WTC11 (cell line): Measurements from ENCODE around the gene LRRC57. TPM values are rescaled to one million over a fixed set of nuclear protein-coding genes. Genes with fewer than 3 reads are reported as not detected.

Source experiments
- ATAC-seq: fragments of 200-7000 bp; cut with Tn5 transposase; 2 replicates; pipeline ENCODE4 v1.10.0; 2021; ENCODE audit warnings: mild to moderate bottlenecking, moderate library complexity
- CTCF ChIA-PET: fragments of 300-600 bp; sonication (Branson Sonifier 250); formaldehyde crosslinking; loops from one replicate; lab custom pipeline; 2021; ENCODE audit warnings: antibody characterized with exemption; lab: Charles Lee
- POLR2A ChIA-PET: fragments of 350-600 bp; sonication (Branson Sonifier 250); formaldehyde crosslinking; loops from one replicate; lab custom pipeline; 2021; ENCODE audit warnings: antibody characterized with exemption; lab: Charles Lee
- DNase-seq: peaks from one replicate; pipeline ENCODE4 v3.0.0; 2021; ENCODE audit warnings: low spot score
- H3K27ac Mint-ChIP-seq: 2 replicates; pipeline ENCODE4 v1.8.0; 2021; ENCODE audit warnings: mixed read lengths
- H3K27me3 Mint-ChIP-seq: 2 replicates; pipeline ENCODE4 v1.8.0; 2021; ENCODE audit warnings: low read depth, mild to moderate bottlenecking, moderate library complexity, mixed read lengths
- H3K36me3 Mint-ChIP-seq: 2 replicates; pipeline ENCODE4 v1.8.0; 2021; ENCODE audit warnings: mixed read lengths
- H3K4me1 Mint-ChIP-seq: 2 replicates; pipeline ENCODE4 v1.8.0; 2022; ENCODE audit warnings: mixed read lengths
- H3K4me3 Mint-ChIP-seq: 2 replicates; pipeline ENCODE4 v1.8.0; 2021; ENCODE audit warnings: mild to moderate bottlenecking, moderate library complexity, mixed read lengths
- H3K9me3 Mint-ChIP-seq: 2 replicates; pipeline ENCODE4 v1.8.0; 2021; ENCODE audit warnings: mixed read lengths
- ATF1 ChIP-seq: sonication (generic); formaldehyde crosslinking; IDR thresholded peaks from 2 replicates; pipeline ENCODE4 v1.8.1; 2023; ENCODE audit warnings: mild to moderate bottlenecking, moderate library complexity, missing genetic modification reagents
- ETV6 ChIP-seq: sonication (generic); formaldehyde crosslinking; IDR thresholded peaks from 2 replicates; pipeline ENCODE4 v1.8.1; 2022; ENCODE audit warnings: mild to moderate bottlenecking, missing genetic modification reagents
- FOXJ3 ChIP-seq: sonication (generic); formaldehyde crosslinking; IDR thresholded peaks from 2 replicates; pipeline ENCODE4 v1.9.0; 2021; ENCODE audit warnings: missing genetic modification reagents, mild to moderate bottlenecking, borderline replicate concordance
- GABPB1 ChIP-seq: sonication (generic); formaldehyde crosslinking; IDR thresholded peaks from 2 replicates; pipeline ENCODE4 v1.8.1; 2023; ENCODE audit warnings: mild to moderate bottlenecking, missing genetic modification reagents
- GTF2I ChIP-seq: fragments of 250-450 bp; sonication (Bioruptor Pico); conservative IDR thresholded peaks from 2 replicates; pipeline ENCODE4 v1.4.0; 2021; ENCODE audit warnings: mild to moderate bottlenecking
- NFATC4 ChIP-seq: fragments of 250-450 bp; sonication (Bioruptor Pico); IDR thresholded peaks from 2 replicates; pipeline ENCODE4 v1.9.0; 2021; ENCODE audit warnings: mild to moderate bottlenecking
- RORB ChIP-seq: fragments of 250-450 bp; sonication (Bioruptor Pico); IDR thresholded peaks from 2 replicates; pipeline ENCODE4 v1.9.0; 2021; ENCODE audit warnings: mild to moderate bottlenecking
- TP53 ChIP-seq: sonication (generic); formaldehyde crosslinking; IDR thresholded peaks from 2 replicates; pipeline ENCODE4 v1.8.1; 2023; ENCODE audit warnings: mild to moderate bottlenecking, missing genetic modification reagents
- ZNF232 ChIP-seq: sonication (generic); formaldehyde crosslinking; IDR thresholded peaks from 2 replicates; pipeline ENCODE4 v1.8.0; 2022; ENCODE audit warnings: mild to moderate bottlenecking, missing genetic modification reagents
- total RNA-seq: library from RNA; stranded (reverse); gene quantifications from 3 replicates; pipeline ENCODE4 v1.2.3, GENCODE V29; 2021
- TF ChIP-seq, protein P1 (sequence below): sonication (generic); formaldehyde crosslinking; IDR thresholded peaks from 2 replicates; pipeline ENCODE4 v1.8.1; 2023; ENCODE audit warnings: mild to moderate bottlenecking, missing genetic modification reagents, borderline replicate concordance
- TF ChIP-seq, protein P2 (sequence below): sonication (generic); formaldehyde crosslinking; IDR thresholded peaks from 2 replicates; pipeline ENCODE4 v1.8.1; 2022; ENCODE audit warnings: low read depth, mild to moderate bottlenecking, moderate library complexity, missing genetic modification reagents, borderline replicate concordance
- TF ChIP-seq, protein P3 (sequence below): fragments of 250-450 bp; sonication (Bioruptor Pico); IDR thresholded peaks from 2 replicates; pipeline ENCODE4 v1.9.0; 2021; ENCODE audit warnings: mild to moderate bottlenecking
- TF ChIP-seq, protein P4 (sequence below): sonication (generic); formaldehyde crosslinking; IDR thresholded peaks from 2 replicates; pipeline ENCODE4 v1.8.0; 2023; ENCODE audit warnings: mild to moderate bottlenecking, missing genetic modification reagents
- TF ChIP-seq, protein P5 (sequence below): fragments of 200-600 bp; IDR thresholded peaks from 2 replicates; pipeline ENCODE4 v1.8.0; 2022; ENCODE audit warnings: antibody characterized with exemption

Gene LRRC57
- total RNA-seq, 1 experiment from 2014 or later, result 13.3 TPM

DNA sequence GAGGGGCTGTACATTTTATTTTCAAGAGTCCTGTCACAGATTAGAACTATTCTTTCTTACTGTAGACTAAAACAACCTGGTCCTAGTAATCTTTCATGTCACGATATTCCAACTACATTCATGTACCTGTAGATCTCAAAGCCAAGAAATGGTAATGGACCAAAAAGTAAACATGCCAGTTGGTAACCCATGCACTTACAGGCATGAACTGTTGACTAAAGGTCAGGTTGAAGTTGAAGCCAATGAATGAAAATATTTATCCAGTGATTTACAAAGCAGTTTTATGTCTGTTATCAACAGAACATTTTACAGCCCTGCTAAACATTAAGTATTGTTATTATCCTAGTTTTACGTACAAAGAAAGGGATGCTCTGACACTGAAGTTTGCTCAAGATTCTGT lies 25.3 kb downstream of the LRRC57 start:
- H3K27me3 Mint-ChIP-seq, result no peaks in the 10 kb centered on the region
- peaks cover 37% of the 10 kb centered on the region for H3K36me3 Mint-ChIP-seq
- TF ChIP-seq, protein P1, sequence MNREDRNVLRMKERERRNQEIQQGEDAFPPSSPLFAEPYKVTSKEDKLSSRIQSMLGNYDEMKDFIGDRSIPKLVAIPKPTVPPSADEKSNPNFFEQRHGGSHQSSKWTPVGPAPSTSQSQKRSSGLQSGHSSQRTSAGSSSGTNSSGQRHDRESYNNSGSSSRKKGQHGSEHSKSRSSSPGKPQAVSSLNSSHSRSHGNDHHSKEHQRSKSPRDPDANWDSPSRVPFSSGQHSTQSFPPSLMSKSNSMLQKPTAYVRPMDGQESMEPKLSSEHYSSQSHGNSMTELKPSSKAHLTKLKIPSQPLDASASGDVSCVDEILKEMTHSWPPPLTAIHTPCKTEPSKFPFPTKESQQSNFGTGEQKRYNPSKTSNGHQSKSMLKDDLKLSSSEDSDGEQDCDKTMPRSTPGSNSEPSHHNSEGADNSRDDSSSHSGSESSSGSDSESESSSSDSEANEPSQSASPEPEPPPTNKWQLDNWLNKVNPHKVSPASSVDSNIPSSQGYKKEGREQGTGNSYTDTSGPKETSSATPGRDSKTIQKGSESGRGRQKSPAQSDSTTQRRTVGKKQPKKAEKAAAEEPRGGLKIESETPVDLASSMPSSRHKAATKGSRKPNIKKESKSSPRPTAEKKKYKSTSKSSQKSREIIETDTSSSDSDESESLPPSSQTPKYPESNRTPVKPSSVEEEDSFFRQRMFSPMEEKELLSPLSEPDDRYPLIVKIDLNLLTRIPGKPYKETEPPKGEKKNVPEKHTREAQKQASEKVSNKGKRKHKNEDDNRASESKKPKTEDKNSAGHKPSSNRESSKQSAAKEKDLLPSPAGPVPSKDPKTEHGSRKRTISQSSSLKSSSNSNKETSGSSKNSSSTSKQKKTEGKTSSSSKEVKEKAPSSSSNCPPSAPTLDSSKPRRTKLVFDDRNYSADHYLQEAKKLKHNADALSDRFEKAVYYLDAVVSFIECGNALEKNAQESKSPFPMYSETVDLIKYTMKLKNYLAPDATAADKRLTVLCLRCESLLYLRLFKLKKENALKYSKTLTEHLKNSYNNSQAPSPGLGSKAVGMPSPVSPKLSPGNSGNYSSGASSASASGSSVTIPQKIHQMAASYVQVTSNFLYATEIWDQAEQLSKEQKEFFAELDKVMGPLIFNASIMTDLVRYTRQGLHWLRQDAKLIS (CRISPR knock-in tag), result no peak
- TF ChIP-seq ETV6 (CRISPR knock-in tag), result no peak
- TF ChIP-seq NFATC4 (CRISPR knock-in tag), result no peak
- H3K27ac Mint-ChIP-seq, result no peak overlapping the region
- ChIA-PET CTCF (no interaction called here), POLR2A (no interaction called here)
- no peak overlapping the region for H3K4me3 Mint-ChIP-seq
- no peaks in the 10 kb centered on the region for H3K4me1 Mint-ChIP-seq
- H3K9me3 Mint-ChIP-seq, result no peaks in the 10 kb centered on the region
- ATAC-seq (no peak), DNase-seq (no peak)

DNA sequence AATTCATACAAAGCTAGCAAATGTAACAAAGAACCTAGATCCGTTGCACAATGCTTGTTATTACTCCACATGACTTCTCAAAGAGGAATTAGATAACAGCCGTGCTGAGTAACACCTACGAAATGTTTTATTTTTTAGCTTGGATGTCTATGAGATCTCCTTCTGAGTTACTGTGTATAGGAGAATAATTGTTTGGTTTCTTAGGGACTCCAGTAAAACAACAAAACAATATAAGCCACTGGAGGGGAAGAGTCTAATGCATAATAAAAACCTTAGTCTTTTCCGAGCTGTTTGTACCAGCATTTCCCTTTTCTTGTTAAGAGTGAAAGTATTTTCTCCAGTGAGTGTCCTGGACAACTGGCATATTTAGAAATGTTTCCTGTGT lies 37.6 kb downstream of the LRRC57 start:
- Mint-ChIP-seq H3K27me3 (no peaks in the 10 kb centered on the region), H3K27ac (no peak overlapping the region), H3K36me3 (peaks cover 27% of the 10 kb centered on the region), H3K4me1 (no peaks in the 10 kb centered on the region), H3K9me3 (no peaks in the 10 kb centered on the region), H3K4me3 (no peak overlapping the region)
- CTCF ChIA-PET, result no interaction called here
- POLR2A ChIA-PET, result no interaction called here
- ATAC-seq, result no peak
- DNase-seq, result no peak
- TF ChIP-seq, protein P2, sequence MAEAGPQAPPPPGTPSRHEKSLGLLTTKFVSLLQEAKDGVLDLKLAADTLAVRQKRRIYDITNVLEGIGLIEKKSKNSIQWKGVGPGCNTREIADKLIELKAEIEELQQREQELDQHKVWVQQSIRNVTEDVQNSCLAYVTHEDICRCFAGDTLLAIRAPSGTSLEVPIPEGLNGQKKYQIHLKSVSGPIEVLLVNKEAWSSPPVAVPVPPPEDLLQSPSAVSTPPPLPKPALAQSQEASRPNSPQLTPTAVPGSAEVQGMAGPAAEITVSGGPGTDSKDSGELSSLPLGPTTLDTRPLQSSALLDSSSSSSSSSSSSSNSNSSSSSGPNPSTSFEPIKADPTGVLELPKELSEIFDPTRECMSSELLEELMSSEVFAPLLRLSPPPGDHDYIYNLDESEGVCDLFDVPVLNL (CRISPR knock-in tag), result no peak
- TF ChIP-seq TP53 (no peak), ATF1 (CRISPR knock-in tag) (no peak), FOXJ3 (CRISPR knock-in tag) (no peak), GABPB1 (CRISPR knock-in tag) (no peak), GTF2I (CRISPR knock-in tag) (no peak), ZNF232 (CRISPR knock-in tag) (no peak), RORB (CRISPR knock-in tag) (no peak)
- TF ChIP-seq, protein P3, sequence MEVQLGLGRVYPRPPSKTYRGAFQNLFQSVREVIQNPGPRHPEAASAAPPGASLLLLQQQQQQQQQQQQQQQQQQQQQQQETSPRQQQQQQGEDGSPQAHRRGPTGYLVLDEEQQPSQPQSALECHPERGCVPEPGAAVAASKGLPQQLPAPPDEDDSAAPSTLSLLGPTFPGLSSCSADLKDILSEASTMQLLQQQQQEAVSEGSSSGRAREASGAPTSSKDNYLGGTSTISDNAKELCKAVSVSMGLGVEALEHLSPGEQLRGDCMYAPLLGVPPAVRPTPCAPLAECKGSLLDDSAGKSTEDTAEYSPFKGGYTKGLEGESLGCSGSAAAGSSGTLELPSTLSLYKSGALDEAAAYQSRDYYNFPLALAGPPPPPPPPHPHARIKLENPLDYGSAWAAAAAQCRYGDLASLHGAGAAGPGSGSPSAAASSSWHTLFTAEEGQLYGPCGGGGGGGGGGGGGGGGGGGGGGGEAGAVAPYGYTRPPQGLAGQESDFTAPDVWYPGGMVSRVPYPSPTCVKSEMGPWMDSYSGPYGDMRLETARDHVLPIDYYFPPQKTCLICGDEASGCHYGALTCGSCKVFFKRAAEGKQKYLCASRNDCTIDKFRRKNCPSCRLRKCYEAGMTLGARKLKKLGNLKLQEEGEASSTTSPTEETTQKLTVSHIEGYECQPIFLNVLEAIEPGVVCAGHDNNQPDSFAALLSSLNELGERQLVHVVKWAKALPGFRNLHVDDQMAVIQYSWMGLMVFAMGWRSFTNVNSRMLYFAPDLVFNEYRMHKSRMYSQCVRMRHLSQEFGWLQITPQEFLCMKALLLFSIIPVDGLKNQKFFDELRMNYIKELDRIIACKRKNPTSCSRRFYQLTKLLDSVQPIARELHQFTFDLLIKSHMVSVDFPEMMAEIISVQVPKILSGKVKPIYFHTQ, result no peak
- TF ChIP-seq, protein P4, sequence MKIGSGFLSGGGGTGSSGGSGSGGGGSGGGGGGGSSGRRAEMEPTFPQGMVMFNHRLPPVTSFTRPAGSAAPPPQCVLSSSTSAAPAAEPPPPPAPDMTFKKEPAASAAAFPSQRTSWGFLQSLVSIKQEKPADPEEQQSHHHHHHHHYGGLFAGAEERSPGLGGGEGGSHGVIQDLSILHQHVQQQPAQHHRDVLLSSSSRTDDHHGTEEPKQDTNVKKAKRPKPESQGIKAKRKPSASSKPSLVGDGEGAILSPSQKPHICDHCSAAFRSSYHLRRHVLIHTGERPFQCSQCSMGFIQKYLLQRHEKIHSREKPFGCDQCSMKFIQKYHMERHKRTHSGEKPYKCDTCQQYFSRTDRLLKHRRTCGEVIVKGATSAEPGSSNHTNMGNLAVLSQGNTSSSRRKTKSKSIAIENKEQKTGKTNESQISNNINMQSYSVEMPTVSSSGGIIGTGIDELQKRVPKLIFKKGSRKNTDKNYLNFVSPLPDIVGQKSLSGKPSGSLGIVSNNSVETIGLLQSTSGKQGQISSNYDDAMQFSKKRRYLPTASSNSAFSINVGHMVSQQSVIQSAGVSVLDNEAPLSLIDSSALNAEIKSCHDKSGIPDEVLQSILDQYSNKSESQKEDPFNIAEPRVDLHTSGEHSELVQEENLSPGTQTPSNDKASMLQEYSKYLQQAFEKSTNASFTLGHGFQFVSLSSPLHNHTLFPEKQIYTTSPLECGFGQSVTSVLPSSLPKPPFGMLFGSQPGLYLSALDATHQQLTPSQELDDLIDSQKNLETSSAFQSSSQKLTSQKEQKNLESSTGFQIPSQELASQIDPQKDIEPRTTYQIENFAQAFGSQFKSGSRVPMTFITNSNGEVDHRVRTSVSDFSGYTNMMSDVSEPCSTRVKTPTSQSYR (CRISPR knock-in tag), result no peak
- TF ChIP-seq, protein P5, sequence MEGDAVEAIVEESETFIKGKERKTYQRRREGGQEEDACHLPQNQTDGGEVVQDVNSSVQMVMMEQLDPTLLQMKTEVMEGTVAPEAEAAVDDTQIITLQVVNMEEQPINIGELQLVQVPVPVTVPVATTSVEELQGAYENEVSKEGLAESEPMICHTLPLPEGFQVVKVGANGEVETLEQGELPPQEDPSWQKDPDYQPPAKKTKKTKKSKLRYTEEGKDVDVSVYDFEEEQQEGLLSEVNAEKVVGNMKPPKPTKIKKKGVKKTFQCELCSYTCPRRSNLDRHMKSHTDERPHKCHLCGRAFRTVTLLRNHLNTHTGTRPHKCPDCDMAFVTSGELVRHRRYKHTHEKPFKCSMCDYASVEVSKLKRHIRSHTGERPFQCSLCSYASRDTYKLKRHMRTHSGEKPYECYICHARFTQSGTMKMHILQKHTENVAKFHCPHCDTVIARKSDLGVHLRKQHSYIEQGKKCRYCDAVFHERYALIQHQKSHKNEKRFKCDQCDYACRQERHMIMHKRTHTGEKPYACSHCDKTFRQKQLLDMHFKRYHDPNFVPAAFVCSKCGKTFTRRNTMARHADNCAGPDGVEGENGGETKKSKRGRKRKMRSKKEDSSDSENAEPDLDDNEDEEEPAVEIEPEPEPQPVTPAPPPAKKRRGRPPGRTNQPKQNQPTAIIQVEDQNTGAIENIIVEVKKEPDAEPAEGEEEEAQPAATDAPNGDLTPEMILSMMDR, result no peak
